GM20000 (cell line): ENCODE results near the gene MAGI2.

Source experiments
- DNase-seq: peaks from one replicate; pipeline ENCODE4 v3.0.0; 2012; ENCODE audit warnings: low spot score
- CTCF ChIP-seq: IDR thresholded peaks from 2 replicates; pipeline ENCODE4 v1.5.1; 2012; ENCODE audit warnings: mild to moderate bottlenecking, control low read depth; ENCODE audit errors: extremely low read depth, missing control alignments

Gene MAGI2

GRCh38 chr7:78712111-78712510, 741.4 kb downstream of the MAGI2 start:
- DNase-seq: no peak
- no peak for TF ChIP-seq CTCF

- no peak for DNase-seq
- no peak for TF ChIP-seq CTCF
These were observed 743.8 kb downstream of the MAGI2 start for GRCh38 chr7:78709658-78710057.

- no peak for DNase-seq
- TF ChIP-seq CTCF: no peak
These were observed 749.0 kb downstream of the MAGI2 start for GRCh38 chr7:78704504-78704903.

GRCh38 chr7:78703391-78703790, 750.1 kb downstream of the MAGI2 start:
- no peak for DNase-seq
- TF ChIP-seq CTCF: no peak

GRCh38 chr7:78702770-78703169, 750.7 kb downstream of the MAGI2 start:
- no peak for DNase-seq
- TF ChIP-seq CTCF: no peak

GRCh38 chr7:78695826-78696225, 757.6 kb downstream of the MAGI2 start:
- no peak for TF ChIP-seq CTCF
- DNase-seq: no peak

- no peak for TF ChIP-seq CTCF
- no peak for DNase-seq
These were observed 761.9 kb downstream of the MAGI2 start for GRCh38 chr7:78691584-78691983.
